ENCODE results near the gene ACOT8.
A peak's percentile ranks its signal among the peaks of the same experiment; 100 is the strongest.

The ACOT8 gene

GRCh38 chr20:45857114-45857881 is at the start of gene ACOT8, which contains the start of gene ZSWIM3:
TSS of gene ACOT8 (minus strand) at chr20:45857392. CDS start at chr20:45857315, 77 bp downstream.
TSS of gene ZSWIM3 (plus strand) at chr20:45857614. CDS start at chr20:45857826, 212 bp downstream.
- ATAC-seq, result peak; percentile 99
- TF ChIP-seq ZFP3 (CRISPR knock-in tag; IDR thresholded peaks at IDR 0.05) (no peak), ZNF70 (CRISPR knock-in tag; IDR thresholded peaks at IDR 0.05) (no peak), ZFP30 (CRISPR knock-in tag; IDR thresholded peaks at IDR 0.05) (no peak), OSR1 (CRISPR knock-in tag; IDR thresholded peaks at IDR 0.05) (no peak), PATZ1 (CRISPR knock-in tag; IDR thresholded peaks at IDR 0.05; ENCODE audit: borderline replicate concordance) (no peak), TCF4 (CRISPR knock-in tag; IDR thresholded peaks at IDR 0.05; ENCODE audit: borderline replicate concordance) (no peak), TSHZ2 (CRISPR knock-in tag; IDR thresholded peaks at IDR 0.05) (no peak), ISL1 (CRISPR knock-in tag; IDR thresholded peaks at IDR 0.05) (no peak), GLIS3 (CRISPR knock-in tag; IDR thresholded peaks at IDR 0.05) (no peak), ZNF565 (CRISPR knock-in tag; conservative IDR thresholded peaks at IDR 0.05; ENCODE audit: low read depth) (no peak), BACH2 (CRISPR knock-in tag; IDR thresholded peaks at IDR 0.05; ENCODE audit: borderline replicate concordance) (no peak), CSDC2 (CRISPR knock-in tag; IDR thresholded peaks at IDR 0.05) (no peak), TOX (CRISPR knock-in tag; IDR thresholded peaks at IDR 0.05; ENCODE audit: borderline replicate concordance) (no peak)

GRCh38 chr20:45905505-45906079 is 48.4 kb upstream of the ACOT8 start:
- no peak for ATAC-seq
- TF ChIP-seq CREB5 (CRISPR knock-in tag; IDR thresholded peaks at IDR 0.05; ENCODE audit: low read depth), result no peak
- TF ChIP-seq TOX (CRISPR knock-in tag; IDR thresholded peaks at IDR 0.05; ENCODE audit: borderline replicate concordance), result no peak
- TF ChIP-seq ESRRG (CRISPR knock-in tag; IDR thresholded peaks at IDR 0.05), result no peak
- TF ChIP-seq ZNF70 (CRISPR knock-in tag; IDR thresholded peaks at IDR 0.05), result no peak
- TF ChIP-seq ARNTL (CRISPR knock-in tag; IDR thresholded peaks at IDR 0.05; ENCODE audit: borderline replicate concordance, low read depth), result no peak
- TF ChIP-seq TCF4 (CRISPR knock-in tag; IDR thresholded peaks at IDR 0.05; ENCODE audit: borderline replicate concordance), result no peak
- TF ChIP-seq ZNF8 (CRISPR knock-in tag; IDR thresholded peaks at IDR 0.05), result no peak
- TF ChIP-seq PPARA (CRISPR knock-in tag; IDR thresholded peaks at IDR 0.05; ENCODE audit: borderline replicate concordance), result no peak
- TF ChIP-seq GLIS3 (CRISPR knock-in tag; IDR thresholded peaks at IDR 0.05), result no peak
- no peak for TF ChIP-seq PATZ1 (CRISPR knock-in tag; IDR thresholded peaks at IDR 0.05; ENCODE audit: borderline replicate concordance)
- no peak for TF ChIP-seq ISL1 (CRISPR knock-in tag; IDR thresholded peaks at IDR 0.05)

- no peak; the same call in 2 of the 3 replicates for ATAC-seq
- TF ChIP-seq PATZ1 (CRISPR knock-in tag; IDR thresholded peaks at IDR 0.05; ENCODE audit: borderline replicate concordance) (no peak), ZC3H10 (CRISPR knock-in tag; IDR thresholded peaks at IDR 0.05) (no peak), CSDC2 (CRISPR knock-in tag; IDR thresholded peaks at IDR 0.05) (no peak), POU6F1 (CRISPR knock-in tag; IDR thresholded peaks at IDR 0.05; ENCODE audit: borderline replicate concordance, low read depth) (no peak), ISL1 (CRISPR knock-in tag; IDR thresholded peaks at IDR 0.05) (no peak), ZNF565 (CRISPR knock-in tag; conservative IDR thresholded peaks at IDR 0.05; ENCODE audit: low read depth) (no peak), PPARA (CRISPR knock-in tag; IDR thresholded peaks at IDR 0.05; ENCODE audit: borderline replicate concordance) (no peak), ZNF70 (CRISPR knock-in tag; IDR thresholded peaks at IDR 0.05) (no peak), ZFP3 (CRISPR knock-in tag; IDR thresholded peaks at IDR 0.05) (no peak), ARNTL (CRISPR knock-in tag; IDR thresholded peaks at IDR 0.05; ENCODE audit: borderline replicate concordance, low read depth) (no peak)
Measured at GRCh38 chr20:45904583-45905504, 47.7 kb upstream of the ACOT8 start.

Measured in SK-N-SH treated with all-trans-retinoic acid at 6 μM for 48 hours (cell line).